Endodermal cell (in vitro differentiated cells): Measurements from ENCODE around the gene ANKRD62. TPM values are rescaled to one million over a fixed set of nuclear protein-coding genes. Genes with fewer than 3 reads are reported as not detected.

Experiments used
- DNase-seq: peaks from one replicate; pipeline ENCODE4 v3.0.0-alpha.2; 2017
- H3K27ac ChIP-seq: 2 replicates; pipeline ENCODE4 v1.5.1; 2013; ENCODE audit warnings: mild to moderate bottlenecking, low read depth, low read length, moderate library complexity
- H3K27me3 ChIP-seq: 2 replicates; pipeline ENCODE4 v1.6.1; 2013; ENCODE audit warnings: mild to moderate bottlenecking, low read length, moderate library complexity; ENCODE audit not compliant: insufficient read depth, control insufficient read depth, poor library complexity, severe bottlenecking
- H3K36me3 ChIP-seq: 2 replicates; pipeline ENCODE4 v1.7.0; 2013; ENCODE audit warnings: mild to moderate bottlenecking, low read length, moderate library complexity; ENCODE audit not compliant: control insufficient read depth, insufficient read depth
- H3K4me1 ChIP-seq: one replicate; pipeline ENCODE4 v1.7.0; 2013; ENCODE audit warnings: low read length; ENCODE audit not compliant: control insufficient read depth, insufficient read depth
- H3K4me3 ChIP-seq: 2 replicates; pipeline ENCODE4 v1.5.1; 2013; ENCODE audit warnings: mild to moderate bottlenecking, low read length, moderate library complexity
- H3K9ac ChIP-seq: 2 replicates; pipeline ENCODE4 v1.6.1; 2013; ENCODE audit warnings: mild to moderate bottlenecking, low read length, moderate library complexity; ENCODE audit not compliant: poor library complexity, severe bottlenecking; ENCODE audit errors: extremely low read depth
- H3K9me3 ChIP-seq: 2 replicates; pipeline ENCODE4 v1.6.1; 2013; ENCODE audit warnings: mild to moderate bottlenecking, low read length, moderate library complexity; ENCODE audit not compliant: control insufficient read depth
- H3K27ac Mint-ChIP-seq: 2 replicates; pipeline ENCODE4 v1.8.0; 2020; ENCODE audit warnings: mixed read lengths
- H3K27me3 Mint-ChIP-seq: 2 replicates; pipeline ENCODE4 v1.8.0; 2021; ENCODE audit warnings: mild to moderate bottlenecking, mixed read lengths; ENCODE audit not compliant: insufficient read depth
- H3K36me3 Mint-ChIP-seq: 2 replicates; pipeline ENCODE4 v1.8.0; 2020; ENCODE audit warnings: low read depth, mixed read lengths
- H3K4me1 Mint-ChIP-seq: 2 replicates; pipeline ENCODE4 v1.8.0; 2020; ENCODE audit warnings: mixed read lengths
- H3K4me3 Mint-ChIP-seq: 2 replicates; pipeline ENCODE4 v1.8.0; 2020; ENCODE audit warnings: mild to moderate bottlenecking, moderate library complexity, mixed read lengths
- H3K9me3 Mint-ChIP-seq: 2 replicates; pipeline ENCODE4 v1.8.0; 2020; ENCODE audit warnings: mild to moderate bottlenecking, mixed read lengths
- CTCF ChIP-seq: fragments of 200-600 bp; sonication (generic); conservative IDR thresholded peaks from 2 replicates; pipeline ENCODE4 v1.5.0; 2021; ENCODE audit warnings: antibody characterized with exemption, mild to moderate bottlenecking
- WGBS, 2 experiments: methylation state at CpG; one replicate each; pipeline versions ENCODE4 v1.1.5 to v1.1.7; 2013; ENCODE audit warnings: missing lambda C conversion rate in 2 of 2, mixed read lengths in 1 of 2; ENCODE audit not compliant: insufficient coverage in 1 of 2, insufficient read length in 1 of 2; 5-methylcytosine and 5-hydroxymethylcytosine counted together
- long read RNA-seq, 4 experiments: library from polyadenylated mRNA in 2 of 4; library from RNA in 1 of 4; library from capped mRNA in 1 of 4; stranded (forward) in 3 of 4; unstranded in 1 of 4; transcript quantifications; one replicate each; pipeline ENCODE4 v2.0.0, GENCODE V29; 2020 to 2021; ENCODE audit warnings: inconsistent platforms in 1 of 4
- polyA plus RNA-seq, 2 experiments: library from polyadenylated mRNA; stranded (reverse); fragments of 50-300 nt; gene quantifications; one replicate each; pipeline ENCODE4 v1.2.3, GENCODE V29; 2013
- total RNA-seq, 2 donors: library from RNA; stranded (reverse); fragmentation: NEBNext Ultra II Directional in 1 of 2; extraction: Animal tissue kit (Norgen Biotek cat#: 25700) in 1 of 2; gene quantifications; 2 replicates in 1 of 2; 3 replicates in 1 of 2; pipeline ENCODE4 v1.2.1, GENCODE V29; 2021

ANKRD62 gene
- total RNA-seq, result not detected
- not detected for polyA plus RNA-seq (2013, experiment 1 of 2)
- not detected for polyA plus RNA-seq (2013, experiment 2 of 2)
- long read RNA-seq, experiment 1, result 0 reads
- long read RNA-seq, experiment 2, result 0 reads
- long read RNA-seq, experiment 3, result 0 reads
- long read RNA-seq, experiment 4, result 0 reads

- H3K9me3 Mint-ChIP-seq, result peaks cover 6% of the 10 kb centered on the region
- no peaks in the 10 kb centered on the region for H3K4me1 Mint-ChIP-seq
- H3K36me3 Mint-ChIP-seq, result no peaks in the 10 kb centered on the region
- H3K27me3 Mint-ChIP-seq, result peaks cover 15% of the 10 kb centered on the region
- Histone ChIP-seq H3K9me3 (no peaks in the 10 kb centered on the region), H3K36me3 (no peaks in the 10 kb centered on the region), H3K27me3 (peaks cover 12% of the 10 kb centered on the region), H3K9ac (no peak within 1 kb of the TSS), H3K4me1 (no peaks in the 10 kb centered on the region), H3K27ac (no peak within 1 kb of the TSS), H3K4me3 (no peak within 1 kb of the TSS)
- DNase-seq, result peak; percentile 75
- WGBS, 2 experiments, result 92 to 95% methylated on average over 29 to 50 of the region's 50 CpGs
- TF ChIP-seq CTCF, result no peak
- no peak within 1 kb of the TSS for H3K27ac Mint-ChIP-seq
- no peak within 1 kb of the TSS for H3K4me3 Mint-ChIP-seq
These were observed at the start of gene ANKRD62 for GRCh38 chr18:12093520-12094257. TSS of gene ANKRD62 (plus strand) at chr18:12093843. CDS start at chr18:12094018, 175 bp downstream.

GRCh38 chr18:12044591-12044990 is 49.1 kb upstream of the ANKRD62 start:
- Histone ChIP-seq H3K9me3 (no peaks in the 10 kb centered on the region), H3K27me3 (no peaks in the 10 kb centered on the region), H3K4me3 (no peak overlapping the region), H3K4me1 (no peaks in the 10 kb centered on the region), H3K9ac (no peak overlapping the region), H3K27ac (no peak overlapping the region), H3K36me3 (no peaks in the 10 kb centered on the region)
- peaks cover 11% of the 10 kb centered on the region for H3K27me3 Mint-ChIP-seq
- H3K4me3 Mint-ChIP-seq, result no peak overlapping the region
- WGBS, 2 experiments, result 80 to 83% methylated on average over 4 to 5 of the region's 5 CpGs
- H3K4me1 Mint-ChIP-seq, result no peaks in the 10 kb centered on the region
- H3K27ac Mint-ChIP-seq, result no peak overlapping the region
- H3K9me3 Mint-ChIP-seq, result no peaks in the 10 kb centered on the region
- DNase-seq, result no peak
- TF ChIP-seq CTCF, result no peak
- no peaks in the 10 kb centered on the region for H3K36me3 Mint-ChIP-seq

GRCh38 chr18:12046046-12046750 is 47.4 kb upstream of the ANKRD62 start:
- H3K27ac Mint-ChIP-seq, result no peak overlapping the region
- H3K36me3 ChIP-seq, result no peaks in the 10 kb centered on the region
- H3K4me3 ChIP-seq, result no peak overlapping the region
- no peaks in the 10 kb centered on the region for H3K4me1 Mint-ChIP-seq
- no peak overlapping the region for H3K27ac ChIP-seq
- H3K9me3 Mint-ChIP-seq, result no peaks in the 10 kb centered on the region
- H3K4me1 ChIP-seq, result no peaks in the 10 kb centered on the region
- no peak overlapping the region for H3K4me3 Mint-ChIP-seq
- H3K9ac ChIP-seq, result no peak overlapping the region
- 84 to 87% methylated on average over 7 to 15 of the region's 15 CpGs for WGBS, 2 experiments
- H3K9me3 ChIP-seq, result no peaks in the 10 kb centered on the region
- H3K27me3 Mint-ChIP-seq, result peaks cover 5% of the 10 kb centered on the region
- no peaks in the 10 kb centered on the region for H3K27me3 ChIP-seq
- H3K36me3 Mint-ChIP-seq, result no peaks in the 10 kb centered on the region
- no peak for DNase-seq
- no peak for TF ChIP-seq CTCF
